H1 (cell line): ENCODE results near the gene CENPP. TPM values are rescaled to one million over a fixed set of nuclear protein-coding genes. Genes with fewer than 3 reads are reported as not detected.

Experiments used
- BRCA1 ChIP-seq: IDR thresholded peaks from 2 replicates; pipeline ENCODE4 v1.6.1; 2012; ENCODE audit warnings: low read depth, low read length, improper control_type of control experiment
- NANOG ChIP-seq: IDR thresholded peaks from 2 replicates; pipeline ENCODE4 v1.6.1; 2011; ENCODE audit warnings: low read length, low read depth, mild to moderate bottlenecking, inconsistent platforms; ENCODE audit not compliant: insufficient read depth, poor library complexity, severe bottlenecking
- POLR2A ChIP-seq, 2 experiments: IDR thresholded peaks; 1 replicate in 1 of 2; 2 replicates in 1 of 2; pipeline ENCODE4 v1.6.1; 2011; ENCODE audit warnings: low read depth in 2 of 2, low read length in 2 of 2, mild to moderate bottlenecking in 2 of 2; ENCODE audit errors: control extremely low read depth in 1 of 2
- polyA plus RNA-seq, 7 experiments: library from polyadenylated mRNA; depleted of rRNA in 3 of 7; stranded (reverse) in 5 of 7; unstranded in 2 of 7; fragments of >200 nt in 5 of 7; fragments of 200-250 nt in 2 of 7; gene quantifications; 1 replicate in 5 of 7; 2 replicates in 1 of 7; 4 replicates in 1 of 7; pipeline versions ENCODE4 v1.2.1 to v1.2.3, GENCODE V29; 2011 to 2013; ENCODE audit warnings: missing spikeins in 2 of 7, mixed read lengths in 2 of 7
- total RNA-seq: library from RNA; stranded (reverse); fragmentation: NEBNext Ultra II Directional; extraction: Animal tissue kit (Norgen Biotek cat#: 25700); gene quantifications from 2 replicates; pipeline ENCODE4 v1.2.1, GENCODE V29; 2021
- TF ChIP-seq, protein P1 (sequence below): IDR thresholded peaks from 2 replicates; pipeline ENCODE4 v1.6.1; 2012; ENCODE audit warnings: inconsistent platforms

Gene CENPP
- total and polyA plus RNA-seq, 2 of the 8 experiments (the other 6 are each of a cell fraction or from before 2014, with no cell fraction given) = 2.7 to 10.8 TPM

DNA sequence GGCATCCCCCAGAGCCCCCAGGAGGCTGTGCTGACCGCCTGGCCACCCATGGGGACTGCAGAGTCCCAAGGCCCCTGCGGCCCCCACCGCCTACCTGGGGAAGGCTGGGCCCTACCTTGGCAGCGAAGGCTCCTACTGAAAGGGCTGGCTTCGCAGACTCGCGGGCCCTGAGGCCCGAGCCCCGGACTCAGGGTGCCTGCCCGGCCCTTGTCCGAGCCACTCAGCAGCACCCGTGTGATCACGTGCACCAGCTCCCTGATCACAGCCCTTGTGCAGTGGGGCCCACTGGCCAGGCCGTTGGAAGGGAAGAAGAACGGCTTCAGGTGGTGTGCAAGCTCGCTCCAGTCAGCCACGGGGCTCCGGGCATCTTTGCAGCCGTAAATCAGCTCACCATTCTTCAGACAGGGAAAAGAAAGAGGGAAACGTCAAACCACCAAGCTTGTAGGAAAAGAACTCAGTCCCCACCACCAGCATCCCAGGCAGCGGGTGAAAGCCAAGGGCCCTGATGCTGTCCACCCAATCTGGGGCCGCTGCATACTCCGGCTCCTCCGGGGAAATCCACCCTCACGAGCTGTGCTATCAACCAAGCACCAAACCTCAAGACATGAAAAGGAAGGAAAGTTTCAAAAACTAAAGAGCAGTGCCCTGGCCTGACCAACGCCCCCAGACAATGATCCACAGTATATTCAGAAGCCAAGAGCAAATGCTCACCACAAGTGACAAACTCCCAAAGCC, 312.3 kb downstream of the CENPP start (continued):
- TF ChIP-seq, protein P1, sequence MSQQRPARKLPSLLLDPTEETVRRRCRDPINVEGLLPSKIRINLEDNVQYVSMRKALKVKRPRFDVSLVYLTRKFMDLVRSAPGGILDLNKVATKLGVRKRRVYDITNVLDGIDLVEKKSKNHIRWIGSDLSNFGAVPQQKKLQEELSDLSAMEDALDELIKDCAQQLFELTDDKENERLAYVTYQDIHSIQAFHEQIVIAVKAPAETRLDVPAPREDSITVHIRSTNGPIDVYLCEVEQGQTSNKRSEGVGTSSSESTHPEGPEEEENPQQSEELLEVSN = no peak
- TF ChIP-seq BRCA1 (no peak), POLR2A (IDR thresholded peaks at IDR 0.05; ENCODE audit: control extremely low read depth in 1 of 2, low read depth in 2 of 2, low read length in 2 of 2) (no peak), NANOG (no peak)
